Mucosa of descending colon (tissue), 3 donors: ENCODE measurements around the gene RNF182. TPM values are rescaled to one million over a fixed set of nuclear protein-coding genes. Genes with fewer than 3 reads are reported as not detected.

Experiments
- ATAC-seq: fragments of 200-7000 bp; cut with Tn5 transposase; one replicate; pipeline ENCODE4 v1.9.1; 2020; ENCODE audit warnings: mild to moderate bottlenecking, moderate library complexity
- DNase-seq, 3 donors: peaks; one replicate each; pipeline ENCODE4 v3.0.0-alpha.2; 2020
- H3K36me3 ChIP-seq: fragments of 200-600 bp; one replicate; pipeline ENCODE4 v1.8.0; 2021; ENCODE audit warnings: low read depth, mild to moderate bottlenecking
- H3K4me1 ChIP-seq: fragments of 200-600 bp; one replicate; pipeline ENCODE4 v1.8.0; 2021; ENCODE audit warnings: low read depth, mild to moderate bottlenecking
- H3K4me3 ChIP-seq: fragments of 200-600 bp; one replicate; pipeline ENCODE4 v1.8.0; 2021; ENCODE audit warnings: mild to moderate bottlenecking
- H3K9me3 ChIP-seq: fragments of 200-600 bp; one replicate; pipeline ENCODE4 v1.8.0; 2021; ENCODE audit warnings: mild to moderate bottlenecking
- intact Hi-C, 2 donors: fragments of 100-400 bp; cut with DNase I in 1 of 2; cut with micrococcal nuclease in 1 of 2; formaldehyde crosslinking; loops; one replicate each; pipeline versions ENCODE4 v1.11.0 to v1.11.1; 2022; cut with DNase I, micrococcal nuclease
- total RNA-seq, 3 donors: library from RNA; stranded (reverse); fragmentation: NEBNext Ultra II Directional in 2 of 3; extraction: Animal tissue kit (Norgen Biotek cat#: 25700) in 2 of 3; gene quantifications; one replicate each; pipeline versions ENCODE4 v1.2.1 to v1.2.4, GENCODE V29; 2021 to 2023
- TF ChIP-seq, protein P1 (sequence below): fragments of 200-600 bp; IDR thresholded peaks from one replicate; pipeline ENCODE4 v1.8.0; 2022; ENCODE audit warnings: antibody characterized with exemption, mild to moderate bottlenecking
- donor health status: DM: no; HTN: no; CAD: no; lungs with moderate emphysema.
- donor health status: DM: no; HTN: no; CAD: no.
- donor health status: DM: no; HTN: yes; CAD: no.

Gene RNF182
- total RNA-seq, 3 donors from 2014 or later = 0.09 to 0.25 TPM; not detected in 1

DNA sequence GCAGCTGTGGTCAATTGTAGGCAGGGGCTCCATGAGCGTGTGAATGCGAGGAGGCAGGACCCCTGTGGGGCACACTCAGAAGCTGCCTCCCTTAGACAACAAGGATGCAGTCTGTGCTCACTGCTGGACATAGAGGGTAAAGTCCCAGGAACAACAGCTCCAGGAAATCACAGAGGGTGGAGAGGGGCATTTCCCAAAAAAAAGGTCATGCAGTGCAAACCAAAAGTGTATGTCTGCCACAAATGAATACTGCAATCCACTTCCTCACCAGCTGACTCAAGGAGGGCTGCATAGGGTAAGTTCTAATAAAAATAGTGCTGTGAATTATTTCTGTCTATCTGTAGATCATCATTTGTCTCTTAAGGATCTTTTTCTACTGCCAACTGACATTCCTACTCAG, 95.8 kb downstream of the RNF182 start:
- Histone ChIP-seq H3K36me3 (no peaks in the 10 kb centered on the region), H3K4me3 (no peak overlapping the region), H3K9me3 (no peaks in the 10 kb centered on the region), H3K4me1 (no peaks in the 10 kb centered on the region)
- ATAC-seq (no peak), DNase-seq (no peak)
- TF ChIP-seq, protein P1, sequence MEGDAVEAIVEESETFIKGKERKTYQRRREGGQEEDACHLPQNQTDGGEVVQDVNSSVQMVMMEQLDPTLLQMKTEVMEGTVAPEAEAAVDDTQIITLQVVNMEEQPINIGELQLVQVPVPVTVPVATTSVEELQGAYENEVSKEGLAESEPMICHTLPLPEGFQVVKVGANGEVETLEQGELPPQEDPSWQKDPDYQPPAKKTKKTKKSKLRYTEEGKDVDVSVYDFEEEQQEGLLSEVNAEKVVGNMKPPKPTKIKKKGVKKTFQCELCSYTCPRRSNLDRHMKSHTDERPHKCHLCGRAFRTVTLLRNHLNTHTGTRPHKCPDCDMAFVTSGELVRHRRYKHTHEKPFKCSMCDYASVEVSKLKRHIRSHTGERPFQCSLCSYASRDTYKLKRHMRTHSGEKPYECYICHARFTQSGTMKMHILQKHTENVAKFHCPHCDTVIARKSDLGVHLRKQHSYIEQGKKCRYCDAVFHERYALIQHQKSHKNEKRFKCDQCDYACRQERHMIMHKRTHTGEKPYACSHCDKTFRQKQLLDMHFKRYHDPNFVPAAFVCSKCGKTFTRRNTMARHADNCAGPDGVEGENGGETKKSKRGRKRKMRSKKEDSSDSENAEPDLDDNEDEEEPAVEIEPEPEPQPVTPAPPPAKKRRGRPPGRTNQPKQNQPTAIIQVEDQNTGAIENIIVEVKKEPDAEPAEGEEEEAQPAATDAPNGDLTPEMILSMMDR = no peak
- intact Hi-C loops = no loop called here

DNA sequence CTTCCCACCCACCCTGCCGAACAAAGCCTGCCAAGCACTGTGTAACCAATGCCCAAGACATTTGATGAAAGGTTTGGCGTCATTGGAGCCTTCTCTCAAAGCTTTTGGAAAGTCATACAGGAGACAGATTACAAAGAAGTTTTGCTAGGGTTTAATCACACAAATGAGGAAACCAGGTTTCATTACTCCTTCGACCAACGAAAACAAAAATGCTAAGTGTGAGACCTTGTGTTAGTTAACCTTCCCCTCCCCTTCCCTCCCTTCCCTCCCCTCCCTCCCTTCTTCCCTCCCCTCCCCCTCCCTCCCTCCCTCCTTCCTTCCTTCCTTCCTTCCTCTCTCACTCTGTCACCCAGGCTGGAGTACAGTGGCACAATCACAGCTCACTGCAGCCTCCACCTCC, 96.7 kb downstream of the RNF182 start:
- Histone ChIP-seq H3K9me3 (no peaks in the 10 kb centered on the region), H3K36me3 (no peaks in the 10 kb centered on the region), H3K4me3 (no peak overlapping the region), H3K4me1 (no peaks in the 10 kb centered on the region)
- TF ChIP-seq, protein P1 = no peak
- ATAC-seq (no peak), DNase-seq (no peak)
- intact Hi-C loops = no loop called here

DNA sequence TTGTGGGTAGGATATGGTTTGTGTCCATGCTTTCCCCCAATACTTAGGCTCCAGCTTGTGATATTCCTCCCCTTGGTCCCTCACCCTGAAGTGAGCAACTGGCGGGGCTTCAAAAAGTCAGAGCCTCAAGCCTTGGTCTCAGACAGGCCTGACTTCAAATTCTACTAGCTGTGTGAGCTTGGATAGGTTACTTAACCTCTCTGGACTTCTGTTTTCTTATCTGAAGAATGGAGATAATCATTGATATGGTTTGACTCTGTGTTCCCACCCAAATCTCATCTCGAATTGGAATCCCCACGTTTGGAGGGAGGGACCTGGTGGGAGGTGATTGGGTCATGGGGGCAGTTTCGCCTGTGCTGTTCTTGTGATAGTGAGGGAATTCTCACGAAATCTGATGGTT, 97.9 kb downstream of the RNF182 start:
- Histone ChIP-seq H3K36me3 (no peaks in the 10 kb centered on the region), H3K9me3 (no peaks in the 10 kb centered on the region), H3K4me1 (no peaks in the 10 kb centered on the region), H3K4me3 (no peak overlapping the region)
- intact Hi-C loops = no loop called here
- DNase-seq (no peak), ATAC-seq (no peak)
- TF ChIP-seq, protein P1 = no peak

DNA sequence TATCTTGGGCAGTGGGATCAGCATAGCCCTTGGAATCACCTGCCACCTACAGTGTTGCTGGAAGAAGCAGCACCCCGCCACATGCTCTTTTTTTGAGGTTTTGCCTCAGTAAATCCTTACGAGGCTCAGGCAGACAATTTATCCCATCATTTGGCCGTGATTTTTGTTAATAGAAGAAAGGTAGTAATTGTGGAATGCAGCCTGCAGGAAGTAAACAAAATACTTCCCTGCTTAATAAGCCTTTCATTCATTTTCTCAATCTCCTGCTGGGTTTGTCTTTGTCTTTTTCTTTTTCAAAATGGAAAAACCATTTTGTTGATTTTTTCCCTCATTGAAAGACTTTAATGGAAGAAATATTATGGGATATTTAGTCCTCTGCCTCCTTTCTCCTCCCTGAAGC, 99.1 kb downstream of the RNF182 start:
- no peaks in the 10 kb centered on the region for H3K4me1 ChIP-seq
- intact Hi-C loops = no loop called here
- DNase-seq (no peak), ATAC-seq (no peak)
- H3K36me3 ChIP-seq = no peaks in the 10 kb centered on the region
- TF ChIP-seq, protein P1 = no peak
- H3K4me3 ChIP-seq = no peak overlapping the region
- H3K9me3 ChIP-seq = no peaks in the 10 kb centered on the region

DNA sequence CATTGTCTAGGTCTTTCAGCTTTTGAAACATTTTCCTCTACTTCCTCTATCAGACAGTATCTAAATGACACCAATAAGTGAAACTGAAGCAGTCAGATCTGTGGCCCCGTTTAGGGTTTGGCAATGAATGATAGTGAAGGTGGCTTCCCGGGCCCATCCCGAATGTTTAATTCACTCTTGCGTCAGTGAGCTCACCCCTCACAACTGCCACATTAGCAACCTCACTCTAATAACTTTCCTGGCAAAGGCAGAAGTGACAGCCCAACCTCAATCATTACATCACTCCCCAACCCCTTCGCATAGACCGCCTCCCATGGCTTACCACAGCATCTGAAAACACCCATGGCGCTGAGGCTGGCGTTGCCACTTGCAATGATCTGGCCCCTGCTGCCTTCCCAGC, 100.4 kb downstream of the RNF182 start:
- no peaks in the 10 kb centered on the region for H3K36me3 ChIP-seq
- H3K9me3 ChIP-seq = no peaks in the 10 kb centered on the region
- no peak overlapping the region for H3K4me3 ChIP-seq
- DNase-seq (no peak), ATAC-seq (no peak)
- no peaks in the 10 kb centered on the region for H3K4me1 ChIP-seq
- TF ChIP-seq, protein P1 = no peak
- intact Hi-C loops = no loop called here

DNA sequence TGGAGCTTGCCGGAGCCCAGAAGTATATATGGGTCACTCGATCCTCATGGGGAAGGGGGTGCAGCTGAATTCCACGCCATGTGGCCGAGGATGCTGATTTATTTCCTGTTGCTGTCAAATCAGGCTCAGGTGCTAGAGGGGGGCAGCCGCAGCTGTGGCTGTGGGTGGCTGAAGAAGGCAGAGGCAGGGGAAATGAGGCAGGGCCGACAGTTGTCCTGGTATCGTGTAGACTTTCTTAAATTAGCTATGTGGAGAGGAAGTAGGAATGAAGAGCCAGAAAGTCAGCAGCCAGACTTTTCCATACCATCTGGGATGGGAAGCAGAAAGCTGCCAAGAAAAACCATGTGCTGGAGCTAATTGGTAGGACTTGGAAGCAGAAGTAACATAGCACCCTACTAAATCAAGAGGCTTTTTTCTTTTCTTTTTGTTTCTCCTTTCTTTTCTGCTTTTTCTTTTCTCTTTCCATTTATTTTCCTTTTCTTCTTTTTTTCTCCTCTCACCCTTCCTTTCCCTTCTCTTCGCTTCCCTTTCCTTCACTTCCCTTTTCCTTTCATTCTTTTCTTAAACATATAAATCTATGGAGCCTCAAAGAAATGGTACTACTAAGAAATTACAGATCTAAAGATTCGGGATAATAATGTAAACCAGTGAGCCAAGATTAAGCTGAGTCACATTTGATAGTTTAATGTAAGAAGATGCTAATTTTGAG, 102.2 kb downstream of the RNF182 start:
- TF ChIP-seq, protein P1 = no peak
- Histone ChIP-seq H3K4me1 (no peaks in the 10 kb centered on the region), H3K4me3 (no peak overlapping the region), H3K36me3 (no peaks in the 10 kb centered on the region), H3K9me3 (no peaks in the 10 kb centered on the region)
- no peak for ATAC-seq
- DNase-seq = no peak
- intact Hi-C loops = no loop called here
